ENCODE results near the gene MINK1.

The MINK1 gene

GRCh38 chr17:4908711-4909496 lies 75.8 kb downstream of the MINK1 start (continued):
- TF ChIP-seq ZNF837 (tag by site-specific recombination; IDR thresholded peaks at IDR 0.05) (no peak), ZNF18 (tag by site-specific recombination; IDR thresholded peaks at IDR 0.05) (no peak), MZF1 (tag by site-specific recombination; IDR thresholded peaks at IDR 0.05; ENCODE audit: borderline replicate concordance) (no peak), TRIM28 (IDR thresholded peaks at IDR 0.05; ENCODE audit: borderline replicate concordance, low read length) (no peak), ZNF140 (tag by site-specific recombination; IDR thresholded peaks at IDR 0.05) (no peak), MYNN (tag by site-specific recombination; IDR thresholded peaks at IDR 0.05; ENCODE audit: borderline replicate concordance) (no peak), ZNF2 (tag by site-specific recombination; IDR thresholded peaks at IDR 0.05) (0 out of 2 replicates have a peak, but pooled peaks have one; percentile 8), ZNF518A (tag by site-specific recombination; conservative IDR thresholded peaks at IDR 0.05; ENCODE audit: low read depth) (no peak), REST (tag by site-specific recombination; IDR thresholded peaks at IDR 0.05) (no peak), OVOL3 (tag by site-specific recombination; IDR thresholded peaks at IDR 0.05) (no peak), ZNF600 (tag by site-specific recombination; IDR thresholded peaks at IDR 0.05) (peak; percentile 73; the same call in 1 of the 2 replicates), ZNF157 (tag by site-specific recombination; IDR thresholded peaks at IDR 0.05) (0 out of 2 replicates have a peak, but pooled peaks have one; percentile 50), ZNF660 (tag by site-specific recombination; IDR thresholded peaks at IDR 0.05) (no peak; the same call in 1 of the 2 replicates), ZBTB10 (tag by site-specific recombination; IDR thresholded peaks at IDR 0.05) (peak; percentile 33; the same call in 1 of the 2 replicates), EGR2 (tag by site-specific recombination; IDR thresholded peaks at IDR 0.05; ENCODE audit: low read depth) (no peak), ZNF624 (tag by site-specific recombination; IDR thresholded peaks at IDR 0.05) (no peak), ZNF433 (tag by site-specific recombination; IDR thresholded peaks at IDR 0.05; ENCODE audit: low read depth) (no peak)
- TF ChIP-seq, protein P1, sequence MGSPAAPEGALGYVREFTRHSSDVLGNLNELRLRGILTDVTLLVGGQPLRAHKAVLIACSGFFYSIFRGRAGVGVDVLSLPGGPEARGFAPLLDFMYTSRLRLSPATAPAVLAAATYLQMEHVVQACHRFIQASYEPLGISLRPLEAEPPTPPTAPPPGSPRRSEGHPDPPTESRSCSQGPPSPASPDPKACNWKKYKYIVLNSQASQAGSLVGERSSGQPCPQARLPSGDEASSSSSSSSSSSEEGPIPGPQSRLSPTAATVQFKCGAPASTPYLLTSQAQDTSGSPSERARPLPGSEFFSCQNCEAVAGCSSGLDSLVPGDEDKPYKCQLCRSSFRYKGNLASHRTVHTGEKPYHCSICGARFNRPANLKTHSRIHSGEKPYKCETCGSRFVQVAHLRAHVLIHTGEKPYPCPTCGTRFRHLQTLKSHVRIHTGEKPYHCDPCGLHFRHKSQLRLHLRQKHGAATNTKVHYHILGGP (tag by site-specific recombination; IDR thresholded peaks at IDR 0.05): no peak
- TF ChIP-seq, protein P2, sequence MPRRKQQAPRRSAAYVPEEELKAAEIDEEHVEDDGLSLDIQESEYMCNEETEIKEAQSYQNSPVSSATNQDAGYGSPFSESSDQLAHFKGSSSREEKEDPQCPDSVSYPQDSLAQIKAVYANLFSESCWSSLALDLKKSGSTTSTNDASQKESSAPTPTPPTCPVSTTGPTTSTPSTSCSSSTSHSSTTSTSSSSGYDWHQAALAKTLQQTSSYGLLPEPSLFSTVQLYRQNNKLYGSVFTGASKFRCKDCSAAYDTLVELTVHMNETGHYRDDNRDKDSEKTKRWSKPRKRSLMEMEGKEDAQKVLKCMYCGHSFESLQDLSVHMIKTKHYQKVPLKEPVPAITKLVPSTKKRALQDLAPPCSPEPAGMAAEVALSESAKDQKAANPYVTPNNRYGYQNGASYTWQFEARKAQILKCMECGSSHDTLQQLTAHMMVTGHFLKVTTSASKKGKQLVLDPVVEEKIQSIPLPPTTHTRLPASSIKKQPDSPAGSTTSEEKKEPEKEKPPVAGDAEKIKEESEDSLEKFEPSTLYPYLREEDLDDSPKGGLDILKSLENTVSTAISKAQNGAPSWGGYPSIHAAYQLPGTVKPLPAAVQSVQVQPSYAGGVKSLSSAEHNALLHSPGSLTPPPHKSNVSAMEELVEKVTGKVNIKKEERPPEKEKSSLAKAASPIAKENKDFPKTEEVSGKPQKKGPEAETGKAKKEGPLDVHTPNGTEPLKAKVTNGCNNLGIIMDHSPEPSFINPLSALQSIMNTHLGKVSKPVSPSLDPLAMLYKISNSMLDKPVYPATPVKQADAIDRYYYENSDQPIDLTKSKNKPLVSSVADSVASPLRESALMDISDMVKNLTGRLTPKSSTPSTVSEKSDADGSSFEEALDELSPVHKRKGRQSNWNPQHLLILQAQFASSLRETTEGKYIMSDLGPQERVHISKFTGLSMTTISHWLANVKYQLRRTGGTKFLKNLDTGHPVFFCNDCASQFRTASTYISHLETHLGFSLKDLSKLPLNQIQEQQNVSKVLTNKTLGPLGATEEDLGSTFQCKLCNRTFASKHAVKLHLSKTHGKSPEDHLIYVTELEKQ (tag by site-specific recombination; IDR thresholded peaks at IDR 0.05; ENCODE audit: borderline replicate concordance): no peak
